Sigmoid colon (tissue), 7 donors: ENCODE measurements around the gene RIPOR3. TPM values are rescaled to one million over a fixed set of nuclear protein-coding genes. Genes with fewer than 3 reads are reported as not detected.
"Not testable (repeated sequence)": the region's sequence is repeated elsewhere in the genome, so short reads cannot be mapped to it uniquely, and the experiment has no call there.

ENCODE experiments used
- DNase-seq: peaks from one replicate; pipeline ENCODE4 v3.0.0-alpha.2; 2019
- H3K27ac ChIP-seq, 4 donors: fragments of 200-600 bp; sonication (generic); one replicate each; pipeline ENCODE4 v1.5.1; 2016 to 2019; ENCODE audit warnings: mild to moderate bottlenecking in 1 of 4
- H3K27me3 ChIP-seq, 3 donors: fragments of 200-600 bp; sonication (generic); one replicate each; pipeline ENCODE4 v1.5.1; 2019; ENCODE audit warnings: mild to moderate bottlenecking in 1 of 3
- H3K36me3 ChIP-seq, 4 donors: fragments of 200-600 bp; sonication (generic); one replicate each; pipeline ENCODE4 v1.5.1; 2016 to 2019
- H3K4me1 ChIP-seq, 4 donors: fragments of 200-600 bp; sonication (generic); one replicate each; pipeline ENCODE4 v1.5.1; 2017 to 2019
- H3K4me3 ChIP-seq, 4 donors: fragments of 200-600 bp; sonication (generic); one replicate each; pipeline ENCODE4 v1.5.1; 2017 to 2019; ENCODE audit warnings: mild to moderate bottlenecking in 2 of 4, moderate library complexity in 1 of 4
- H3K9me3 ChIP-seq, 4 donors: fragments of 200-600 bp in 3 of 4; sonication (generic) in 3 of 4; one replicate each; pipeline versions ENCODE4 v1.5.1 to v1.6.1; 2013 to 2019
- EP300 ChIP-seq, 4 donors: sonication (generic); formaldehyde crosslinking; IDR thresholded peaks; one replicate each; pipeline ENCODE4 v1.6.1; 2017; ENCODE audit warnings: antibody characterized with exemption in 4 of 4
- POLR2A ChIP-seq, 2 donors: fragments of 450-650 bp; IDR thresholded peaks; one replicate each; pipeline ENCODE4 v1.6.1; 2016; ENCODE audit warnings: antibody characterized with exemption in 2 of 2, mild to moderate bottlenecking in 2 of 2, moderate library complexity in 2 of 2
- POLR2AphosphoS5 ChIP-seq, 4 donors: sonication (generic); formaldehyde crosslinking; IDR thresholded peaks; one replicate each; pipeline ENCODE4 v1.6.1; 2017; ENCODE audit warnings: antibody characterized with exemption in 4 of 4
- WGBS, 2 donors: extraction: QIAGEN DNeasy Blood & Tissue Kit; methylation state at CpG; one replicate each; pipeline ENCODE4 v1.1.7; 2013; 5-methylcytosine and 5-hydroxymethylcytosine counted together
- intact Hi-C: fragments of 100-400 bp; cut with DNase I; formaldehyde crosslinking; loops from one replicate; pipeline ENCODE4 v1.15.1; 2023
- polyA plus RNA-seq, 3 donors: library from polyadenylated mRNA; stranded (reverse); fragments of 200-250 nt; gene quantifications; one replicate each; pipeline ENCODE4 v1.2.3, GENCODE V29; 2013
- total RNA-seq, 4 donors: library from RNA; depleted of rRNA; stranded (reverse); fragments of >200 nt; gene quantifications; one replicate each; pipeline ENCODE4 v1.1.0, GENCODE V29; 2016
- TF ChIP-seq, protein P1 (sequence below), 4 experiments: fragments of 450-650 bp in 3 of 4; fragments of 200-600 bp in 1 of 4; IDR thresholded peaks; one replicate each; pipeline ENCODE4 v1.5.1; 2016 to 2019; ENCODE audit warnings: antibody characterized with exemption in 4 of 4, mild to moderate bottlenecking in 3 of 4, moderate library complexity in 2 of 4
- donor health status: healthy with polysubstance abuse.
- donor health status: Bipolar disorder and iron deficiency.
- donor health status: healthy.

The RIPOR3 gene
- total and polyA plus RNA-seq, 7 donors = 0.92 to 28.0 (median 9.4) TPM

DNA sequence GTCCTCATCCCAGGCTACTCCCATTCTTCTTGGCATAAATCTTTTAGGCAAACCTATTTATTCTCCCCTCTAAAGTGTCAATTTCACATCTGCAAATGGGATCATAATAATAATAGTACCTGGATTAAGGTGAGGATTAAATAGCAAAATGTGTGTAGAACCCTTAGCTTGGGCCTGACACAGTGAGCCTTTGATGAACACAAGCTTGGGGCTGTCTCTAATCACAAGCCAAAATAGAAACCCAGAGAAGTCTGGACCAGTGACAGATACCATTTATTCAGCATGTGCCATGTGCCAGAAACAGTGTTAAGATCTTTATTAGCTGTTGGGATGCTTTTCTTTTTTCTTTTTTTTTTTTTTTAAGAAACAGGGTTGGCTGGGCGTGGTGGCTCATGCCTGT lies 25.2 kb upstream of the RIPOR3 start:
- WGBS, 2 donors = 68 to 89% methylated on average over 1 of the region's 1 CpG
- no peaks in the 10 kb centered on the region for H3K36me3 ChIP-seq
- H3K27ac ChIP-seq = no peak overlapping the region
- H3K27me3 ChIP-seq = no peaks in the 10 kb centered on the region
- DNase-seq = no peak
- intact Hi-C loops = no loop called here
- no peaks in the 10 kb centered on the region for H3K9me3 ChIP-seq
- no peaks in the 10 kb centered on the region for H3K4me1 ChIP-seq
- H3K4me3 ChIP-seq = no peak overlapping the region
- TF ChIP-seq POLR2A (IDR thresholded peaks at IDR 0.05) = no peak
- no peak for TF ChIP-seq EP300 (IDR thresholded peaks at IDR 0.05)
- no peak for TF ChIP-seq POLR2AphosphoS5 (IDR thresholded peaks at IDR 0.05)
- TF ChIP-seq, protein P1, sequence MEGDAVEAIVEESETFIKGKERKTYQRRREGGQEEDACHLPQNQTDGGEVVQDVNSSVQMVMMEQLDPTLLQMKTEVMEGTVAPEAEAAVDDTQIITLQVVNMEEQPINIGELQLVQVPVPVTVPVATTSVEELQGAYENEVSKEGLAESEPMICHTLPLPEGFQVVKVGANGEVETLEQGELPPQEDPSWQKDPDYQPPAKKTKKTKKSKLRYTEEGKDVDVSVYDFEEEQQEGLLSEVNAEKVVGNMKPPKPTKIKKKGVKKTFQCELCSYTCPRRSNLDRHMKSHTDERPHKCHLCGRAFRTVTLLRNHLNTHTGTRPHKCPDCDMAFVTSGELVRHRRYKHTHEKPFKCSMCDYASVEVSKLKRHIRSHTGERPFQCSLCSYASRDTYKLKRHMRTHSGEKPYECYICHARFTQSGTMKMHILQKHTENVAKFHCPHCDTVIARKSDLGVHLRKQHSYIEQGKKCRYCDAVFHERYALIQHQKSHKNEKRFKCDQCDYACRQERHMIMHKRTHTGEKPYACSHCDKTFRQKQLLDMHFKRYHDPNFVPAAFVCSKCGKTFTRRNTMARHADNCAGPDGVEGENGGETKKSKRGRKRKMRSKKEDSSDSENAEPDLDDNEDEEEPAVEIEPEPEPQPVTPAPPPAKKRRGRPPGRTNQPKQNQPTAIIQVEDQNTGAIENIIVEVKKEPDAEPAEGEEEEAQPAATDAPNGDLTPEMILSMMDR (IDR thresholded peaks at IDR 0.05) = no peak

- intact Hi-C loops = no loop called here
- H3K27ac ChIP-seq = no peak overlapping the region
- H3K4me3 ChIP-seq = no peak overlapping the region
- DNase-seq = peak; percentile 30
- no peaks in the 10 kb centered on the region for H3K36me3 ChIP-seq
- no peaks in the 10 kb centered on the region for H3K27me3 ChIP-seq
- no peaks in the 10 kb centered on the region for H3K4me1 ChIP-seq
- H3K9me3 ChIP-seq = no peaks in the 10 kb centered on the region
- TF ChIP-seq, protein P1 (IDR thresholded peaks at IDR 0.05) = no peak
- TF ChIP-seq EP300 (IDR thresholded peaks at IDR 0.05) = no peak
- TF ChIP-seq POLR2A (IDR thresholded peaks at IDR 0.05) = no peak
- no peak for TF ChIP-seq POLR2AphosphoS5 (IDR thresholded peaks at IDR 0.05)
- 86 to 92% methylated on average over 3 of the region's 3 CpGs for WGBS, 2 donors
Measured at GRCh38 chr20:50715694-50716093, 24.4 kb upstream of the RIPOR3 start.

DNA sequence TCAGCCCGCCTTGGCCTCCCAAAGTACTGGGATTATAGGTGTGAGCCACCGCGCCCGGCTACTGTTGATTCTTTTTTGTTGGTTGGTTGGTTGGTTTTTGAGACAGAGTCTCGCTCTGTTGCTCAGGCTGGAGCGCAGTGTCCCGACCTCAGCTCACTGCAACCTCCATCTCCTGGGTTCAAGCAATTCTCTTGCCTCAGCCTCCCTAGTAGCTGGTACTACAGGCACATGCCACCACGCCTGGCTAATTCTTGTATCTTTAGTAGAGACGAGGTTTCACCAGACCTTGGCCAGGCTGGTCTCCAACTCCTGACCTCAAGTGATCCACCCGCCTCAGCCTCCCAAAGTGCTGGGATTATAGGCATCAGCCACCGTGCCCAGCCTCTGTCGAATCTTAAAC lies 23.1 kb upstream of the RIPOR3 start:
- WGBS, 2 donors = 91 to 96% methylated on average over 12 of the region's 12 CpGs

DNA sequence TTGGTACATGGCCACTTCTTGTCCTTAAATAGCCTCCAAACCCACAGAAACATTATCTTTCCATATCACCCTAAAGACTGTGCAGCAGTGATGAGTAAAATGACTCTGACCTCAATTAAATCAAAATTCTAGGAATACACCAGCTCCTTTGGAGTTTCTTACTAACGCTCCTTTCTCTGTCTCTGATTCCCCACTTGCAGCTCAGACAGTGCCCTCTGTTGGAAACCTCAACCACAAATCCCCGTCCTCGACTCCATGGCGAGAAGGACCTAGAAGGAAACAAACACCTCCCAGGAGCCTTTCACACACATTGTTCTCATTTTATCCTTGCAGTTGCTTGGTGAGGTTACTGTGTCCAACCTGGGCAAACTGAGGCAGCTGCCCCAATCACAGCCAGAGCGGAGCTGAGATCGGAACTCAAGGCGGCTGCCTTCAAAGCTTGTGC lies 22.3 kb upstream of the RIPOR3 start:
- TF ChIP-seq POLR2AphosphoS5 (IDR thresholded peaks at IDR 0.05) = no peak
- TF ChIP-seq, protein P1 (IDR thresholded peaks at IDR 0.05) = peak in 1 of 4 experiments; percentile 53
- no peak for TF ChIP-seq EP300 (IDR thresholded peaks at IDR 0.05)
- TF ChIP-seq POLR2A (IDR thresholded peaks at IDR 0.05) = no peak
- H3K9me3 ChIP-seq = no peaks in the 10 kb centered on the region
- H3K36me3 ChIP-seq = no peaks in the 10 kb centered on the region
- WGBS, 2 donors = 58 to 68% methylated on average over 7 of the region's 7 CpGs
- no peak overlapping the region for H3K27ac ChIP-seq
- no peaks in the 10 kb centered on the region for H3K4me1 ChIP-seq
- peak; percentile 70 for DNase-seq
- intact Hi-C loops = no loop called here
- H3K4me3 ChIP-seq = no peak overlapping the region
- H3K27me3 ChIP-seq = no peaks in the 10 kb centered on the region

More for the DNA sequence above, 23.1 kb upstream of the RIPOR3 start:
- intact Hi-C loops, H3K27me3 ChIP-seq, H3K9me3 ChIP-seq, H3K4me3 ChIP-seq, H3K36me3 ChIP-seq, H3K4me1 ChIP-seq, H3K27ac ChIP-seq: not testable (repeated sequence)
- DNase-seq = peak; percentile 41

DNA sequence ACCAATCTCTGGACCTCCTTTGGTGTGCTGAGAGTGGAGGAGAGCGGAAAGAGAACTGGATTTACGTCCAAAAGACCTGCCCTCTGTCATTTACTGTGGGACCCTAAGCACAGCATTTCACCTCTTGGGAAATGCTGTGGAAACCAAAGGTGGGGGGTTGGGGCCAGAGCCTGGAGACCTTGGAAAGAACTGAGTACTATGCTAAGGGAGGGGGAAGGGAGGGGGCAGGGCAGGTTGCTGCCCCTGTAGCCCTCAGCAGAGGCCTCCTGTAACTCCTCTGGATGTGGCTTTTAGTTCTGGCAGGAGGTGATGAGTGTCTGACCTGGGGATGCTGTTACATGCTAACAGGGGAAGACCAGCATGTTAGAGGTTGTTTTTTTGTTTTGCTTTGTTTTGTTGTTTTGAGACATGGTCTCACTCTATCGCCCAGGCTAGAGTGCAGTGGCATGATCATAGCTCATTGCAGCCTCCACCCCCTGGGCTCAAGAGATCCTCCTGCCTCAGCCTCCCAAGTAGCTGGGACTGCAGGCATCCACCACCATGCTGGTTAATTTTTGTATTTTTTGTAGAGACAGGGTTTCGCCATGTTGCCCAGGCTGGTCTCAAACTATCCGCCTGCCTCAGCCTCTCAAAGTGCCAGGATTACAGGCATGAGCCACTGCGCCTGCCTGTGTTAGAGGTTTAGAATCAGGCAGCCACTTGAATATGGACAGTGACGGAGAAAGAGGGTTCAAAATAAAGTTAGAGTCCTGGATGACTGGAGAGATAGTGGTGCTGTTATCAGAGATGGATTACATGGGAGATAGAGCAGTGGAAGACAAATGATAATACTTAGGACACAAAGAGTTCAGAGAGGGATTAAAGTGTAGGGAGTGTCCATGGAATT lies 21.7 kb upstream of the RIPOR3 start:
- intact Hi-C loops = no loop called here

More for the DNA sequence above, 21.7 kb upstream of the RIPOR3 start:
- TF ChIP-seq POLR2A (IDR thresholded peaks at IDR 0.05) (no peak), POLR2AphosphoS5 (IDR thresholded peaks at IDR 0.05) (no peak), EP300 (IDR thresholded peaks at IDR 0.05) (no peak)
- TF ChIP-seq, protein P1 (IDR thresholded peaks at IDR 0.05) = no peak
- DNase-seq = peak; percentile 15
- 93 to 94% methylated on average over 7 of the region's 7 CpGs for WGBS, 2 donors
- no peaks in the 10 kb centered on the region for H3K4me1 ChIP-seq
- no peaks in the 10 kb centered on the region for H3K36me3 ChIP-seq
- no peak overlapping the region for H3K4me3 ChIP-seq
- no peak overlapping the region for H3K27ac ChIP-seq
- no peaks in the 10 kb centered on the region for H3K27me3 ChIP-seq
- no peaks in the 10 kb centered on the region for H3K9me3 ChIP-seq
